Fibroblast of skin of abdomen (primary cell): ENCODE data around the gene NEK6.
A peak's percentile ranks its signal among the peaks of the same experiment; 100 is the strongest.

ENCODE experiments used
- DNase-seq: peaks from one replicate; pipeline ENCODE4 v3.0.0-alpha.2; 2013

Gene NEK6

GRCh38 chr9:124355039-124355940 is 97.5 kb downstream of the NEK6 start:
- no peak for DNase-seq

- DNase-seq: no peak
Measured at GRCh38 chr9:124355941-124356744, 98.4 kb downstream of the NEK6 start.

GRCh38 chr9:124356745-124357390 is 99.1 kb downstream of the NEK6 start:
- no peak for DNase-seq

- DNase-seq: no peak
Measured at GRCh38 chr9:124357721-124358361, 100.1 kb downstream of the NEK6 start.

GRCh38 chr9:124358631-124359030 is 100.9 kb downstream of the NEK6 start:
- DNase-seq: no peak

GRCh38 chr9:124359426-124359825 is 101.7 kb downstream of the NEK6 start:
- no peak for DNase-seq

- DNase-seq: no peak
Measured at GRCh38 chr9:124359855-124360678, 102.3 kb downstream of the NEK6 start.

- no peak for DNase-seq
Measured at GRCh38 chr9:124361128-124361527, 103.4 kb downstream of the NEK6 start.

- DNase-seq: no peak
Measured at GRCh38 chr9:124363326-124364096, 105.8 kb downstream of the NEK6 start.

- DNase-seq: no peak
Measured at GRCh38 chr9:124364141-124364540, 106.4 kb downstream of the NEK6 start.

- DNase-seq: no peak
Measured at GRCh38 chr9:124365036-124365435, 107.3 kb downstream of the NEK6 start.

- peak; percentile 36 for DNase-seq
Measured at GRCh38 chr9:124366476-124367220, 108.9 kb downstream of the NEK6 start.

GRCh38 chr9:124368692-124369091 is 110.9 kb downstream of the NEK6 start:
- no peak for DNase-seq

GRCh38 chr9:124369231-124369797 is 111.6 kb downstream of the NEK6 start:
- no peak for DNase-seq

GRCh38 chr9:124370896-124371582 is 113.3 kb downstream of the NEK6 start:
- peak; percentile 47 for DNase-seq

GRCh38 chr9:124372038-124372437 is 114.3 kb downstream of the NEK6 start:
- no peak for DNase-seq

- no peak for DNase-seq
Measured at GRCh38 chr9:124373386-124373785, 115.6 kb downstream of the NEK6 start.

GRCh38 chr9:124373851-124374250 is 116.1 kb downstream of the NEK6 start:
- DNase-seq: no peak

GRCh38 chr9:124375726-124376125 is 118.0 kb downstream of the NEK6 start:
- no peak for DNase-seq
